Stomach (tissue), 9 donors: ENCODE results near the gene ACP2. TPM values are rescaled to one million over a fixed set of nuclear protein-coding genes. Genes with fewer than 3 reads are reported as not detected.

ENCODE experiments used
- DNase-seq, 2 donors: peaks; one replicate each; pipeline versions ENCODE4 v3.0.0 to v3.0.0-alpha.2; 2013 to 2019
- H3K27ac ChIP-seq, 5 donors: fragments of 200-600 bp in 4 of 5; sonication (generic) in 4 of 5; one replicate each; pipeline ENCODE4 v1.5.1; 2013 to 2019; ENCODE audit warnings: mild to moderate bottlenecking in 1 of 5, moderate library complexity in 1 of 5
- H3K27me3 ChIP-seq, 3 donors: fragments of 200-600 bp; sonication (generic); one replicate each; pipeline ENCODE4 v1.5.1; 2017 to 2019; ENCODE audit warnings: mixed run types in 1 of 3
- H3K36me3 ChIP-seq, 4 donors: fragments of 200-600 bp; sonication (generic); 1 replicate in 3 of 4; 2 replicates in 1 of 4; pipeline ENCODE4 v1.5.1; 2016 to 2019
- H3K4me1 ChIP-seq, 4 donors: fragments of 200-600 bp; sonication (generic); one replicate each; pipeline ENCODE4 v1.5.1; 2016 to 2019
- H3K4me3 ChIP-seq, 4 donors: fragments of 200-600 bp; sonication (generic) in 3 of 4; one replicate each; pipeline ENCODE4 v1.5.1; 2016 to 2019; ENCODE audit warnings: mild to moderate bottlenecking in 1 of 4
- H3K9me3 ChIP-seq, 4 donors: fragments of 200-600 bp; sonication (generic); one replicate each; pipeline ENCODE4 v1.5.1; 2016 to 2019
- EP300 ChIP-seq: sonication (generic); formaldehyde crosslinking; IDR thresholded peaks from one replicate; pipeline ENCODE4 v1.6.1; 2017; ENCODE audit warnings: antibody characterized with exemption
- POLR2A ChIP-seq, 4 donors: fragments of 450-650 bp; IDR thresholded peaks; one replicate each; pipeline ENCODE4 v1.6.1; 2016; ENCODE audit warnings: antibody characterized with exemption in 4 of 4, control low read depth in 2 of 4, mild to moderate bottlenecking in 1 of 4, moderate library complexity in 1 of 4
- POLR2AphosphoS5 ChIP-seq, 3 donors: sonication (generic); formaldehyde crosslinking; IDR thresholded peaks; one replicate each; pipeline ENCODE4 v1.6.1; 2016; ENCODE audit warnings: antibody characterized with exemption in 3 of 3
- WGBS, 5 donors: extraction: QIAGEN DNeasy Blood & Tissue Kit in 3 of 5; methylation state at CpG; one replicate each; pipeline versions ENCODE4 v1.1.5 to v1.1.7; 2013 to 2018; 5-methylcytosine and 5-hydroxymethylcytosine counted together
- intact Hi-C: fragments of 100-400 bp; cut with DNase I; formaldehyde crosslinking; loops from one replicate; pipeline ENCODE4 v1.15.1; 2023; ENCODE audit warnings: low total_unique reads
- polyA plus RNA-seq, 3 donors: library from polyadenylated mRNA; stranded (reverse); fragments of 200-250 nt; gene quantifications; one replicate each; pipeline ENCODE4 v1.2.3, GENCODE V29; 2013
- total RNA-seq, 5 donors: library from RNA; depleted of rRNA; stranded (reverse); fragments of >200 nt; gene quantifications; one replicate each; pipeline versions ENCODE4 v1.1.0 to v1.2.3, GENCODE V29; 2014 to 2016
- TF ChIP-seq, protein P1 (sequence below), 7 experiments: fragments of 450-650 bp in 4 of 7; fragments of 200-600 bp in 3 of 7; sonication (generic) in 3 of 7; IDR thresholded peaks; one replicate each; pipeline ENCODE4 v1.5.1; 2016 to 2019; ENCODE audit warnings: antibody characterized with exemption in 7 of 7, control low read depth in 2 of 7, mild to moderate bottlenecking in 1 of 7
- donor health status: healthy with polysubstance abuse.
- donor health status: Bipolar disorder and iron deficiency.
- donor health status: healthy.

ACP2 gene
- total and polyA plus RNA-seq, 8 donors: 10.8 to 147 (median 28.0) TPM

- H3K4me3 ChIP-seq: peak overlapping the region; percentile 56 to 94 (median 67)
- TF ChIP-seq, protein P1, sequence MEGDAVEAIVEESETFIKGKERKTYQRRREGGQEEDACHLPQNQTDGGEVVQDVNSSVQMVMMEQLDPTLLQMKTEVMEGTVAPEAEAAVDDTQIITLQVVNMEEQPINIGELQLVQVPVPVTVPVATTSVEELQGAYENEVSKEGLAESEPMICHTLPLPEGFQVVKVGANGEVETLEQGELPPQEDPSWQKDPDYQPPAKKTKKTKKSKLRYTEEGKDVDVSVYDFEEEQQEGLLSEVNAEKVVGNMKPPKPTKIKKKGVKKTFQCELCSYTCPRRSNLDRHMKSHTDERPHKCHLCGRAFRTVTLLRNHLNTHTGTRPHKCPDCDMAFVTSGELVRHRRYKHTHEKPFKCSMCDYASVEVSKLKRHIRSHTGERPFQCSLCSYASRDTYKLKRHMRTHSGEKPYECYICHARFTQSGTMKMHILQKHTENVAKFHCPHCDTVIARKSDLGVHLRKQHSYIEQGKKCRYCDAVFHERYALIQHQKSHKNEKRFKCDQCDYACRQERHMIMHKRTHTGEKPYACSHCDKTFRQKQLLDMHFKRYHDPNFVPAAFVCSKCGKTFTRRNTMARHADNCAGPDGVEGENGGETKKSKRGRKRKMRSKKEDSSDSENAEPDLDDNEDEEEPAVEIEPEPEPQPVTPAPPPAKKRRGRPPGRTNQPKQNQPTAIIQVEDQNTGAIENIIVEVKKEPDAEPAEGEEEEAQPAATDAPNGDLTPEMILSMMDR (IDR thresholded peaks at IDR 0.05): no peak
- TF ChIP-seq EP300 (no peak), POLR2AphosphoS5 (IDR thresholded peaks at IDR 0.05) (no peak), POLR2A (IDR thresholded peaks at IDR 0.05) (no peak)
- intact Hi-C loops: no loop called here
- peak overlapping the region; percentile 80 to 91 (median 85) for H3K27ac ChIP-seq
- no peaks in the 10 kb centered on the region for H3K9me3 ChIP-seq
- H3K36me3 ChIP-seq: peaks cover 18 to 41% (median 36%) of the 10 kb centered on the region in 4 donors
- peaks cover 22 to 32% (median 29%) of the 10 kb centered on the region in 4 donors for H3K4me1 ChIP-seq
- DNase-seq: no peak
- WGBS, 5 donors: 0 to 1% (median 1%) methylated on average over 7 of the region's 7 CpGs
- H3K27me3 ChIP-seq: no peaks in the 10 kb centered on the region
Measured at GRCh38 chr11:47248304-47248663, 330 bp downstream of the ACP2 start.

GRCh38 chr11:47247502-47247901 lies 1.1 kb downstream of the ACP2 start:
- DNase-seq: no peak
- H3K4me3 ChIP-seq: peak overlapping the region in 3 of 4 donors; percentile 56 to 94 (median 63)
- intact Hi-C loops: no loop called here

DNA sequence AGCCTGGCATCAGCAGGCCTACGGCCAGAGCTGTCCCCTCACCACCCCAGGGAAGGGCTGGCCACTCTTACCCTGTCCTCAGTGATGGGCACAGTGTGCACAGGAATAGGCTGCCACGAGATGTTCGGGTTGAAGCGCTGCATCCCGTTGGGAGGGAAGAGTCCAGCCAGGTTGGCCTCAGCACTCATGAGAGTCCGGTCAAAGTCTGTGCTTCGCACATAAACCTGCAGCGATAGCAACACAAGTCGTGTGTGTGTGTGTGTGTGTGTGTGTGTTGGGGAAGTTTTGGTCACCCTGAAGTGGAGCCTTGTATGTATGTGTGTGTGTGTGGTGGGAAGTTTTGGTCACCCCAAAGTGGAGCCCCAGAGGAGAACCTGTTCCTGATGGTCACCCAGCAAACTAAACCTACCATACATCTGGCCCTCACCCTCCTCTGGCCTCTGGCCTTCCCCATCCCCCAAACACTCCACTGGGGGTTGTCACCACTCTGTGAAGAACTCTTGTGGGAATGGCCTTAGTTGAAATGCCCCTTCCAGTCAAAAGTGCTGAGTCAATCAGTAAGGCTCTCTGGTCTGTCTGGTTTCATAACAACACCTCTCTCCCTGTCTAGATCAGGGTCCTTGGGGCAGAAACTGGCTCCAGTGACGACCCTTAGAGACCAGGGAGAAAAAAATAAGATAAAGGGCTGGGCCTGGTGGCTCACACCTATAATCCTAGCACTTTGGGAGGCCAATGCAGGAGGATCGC lies 2.8 kb downstream of the ACP2 start:
- H3K27me3 ChIP-seq: no peaks in the 10 kb centered on the region
- no peak for DNase-seq
- no peak overlapping the region for H3K4me3 ChIP-seq
- H3K4me1 ChIP-seq: peaks cover 22 to 32% (median 28%) of the 10 kb centered on the region in 4 donors
- TF ChIP-seq EP300 (no peak), POLR2A (IDR thresholded peaks at IDR 0.05) (no peak), POLR2AphosphoS5 (IDR thresholded peaks at IDR 0.05) (no peak)
- TF ChIP-seq, protein P1 (IDR thresholded peaks at IDR 0.05): no peak
- 81 to 94% (median 87%) methylated on average over 7 to 11 of the region's 11 CpGs for WGBS, 5 donors
- intact Hi-C loops: no loop called here
- H3K9me3 ChIP-seq: no peaks in the 10 kb centered on the region
- H3K36me3 ChIP-seq: peaks cover 35 to 66% (median 61%) of the 10 kb centered on the region in 4 donors
- H3K27ac ChIP-seq: no peak overlapping the region

More at GRCh38 chr11:47247502-47247901, 1.1 kb downstream of the ACP2 start:
- H3K36me3 ChIP-seq: peaks cover 26 to 49% (median 44%) of the 10 kb centered on the region in 4 donors
- H3K27ac ChIP-seq: peak overlapping the region in 1 of 5 donors; percentile 85
- H3K9me3 ChIP-seq: no peaks in the 10 kb centered on the region
- 50 to 82% (median 69%) methylated on average over 5 of the region's 5 CpGs for WGBS, 5 donors
- no peak for TF ChIP-seq POLR2AphosphoS5 (IDR thresholded peaks at IDR 0.05)
- TF ChIP-seq, protein P1 (IDR thresholded peaks at IDR 0.05): no peak
- no peaks in the 10 kb centered on the region for H3K27me3 ChIP-seq
- peaks cover 22 to 32% (median 28%) of the 10 kb centered on the region in 4 donors for H3K4me1 ChIP-seq

- H3K36me3 ChIP-seq: peaks cover 44 to 77% (median 72%) of the 10 kb centered on the region in 4 donors
- H3K4me1 ChIP-seq: peaks cover 18 to 28% (median 24%) of the 10 kb centered on the region in 4 donors
- DNase-seq: no peak
- TF ChIP-seq EP300 (no peak), POLR2AphosphoS5 (IDR thresholded peaks at IDR 0.05) (no peak), POLR2A (IDR thresholded peaks at IDR 0.05) (no peak)
- TF ChIP-seq, protein P1 (IDR thresholded peaks at IDR 0.05): no peak
- 81 to 94% (median 93%) methylated on average over 15 to 23 of the region's 23 CpGs for WGBS, 5 donors
- peak overlapping the region in 1 of 5 donors; percentile 14 for H3K27ac ChIP-seq
- no peaks in the 10 kb centered on the region for H3K27me3 ChIP-seq
- H3K9me3 ChIP-seq: no peaks in the 10 kb centered on the region
- intact Hi-C loops: no loop called here
- H3K4me3 ChIP-seq: no peak overlapping the region
Measured at GRCh38 chr11:47244448-47245350, 3.9 kb downstream of the ACP2 start.
